ENCODE results near the gene HOXB13.

The HOXB13 gene

DNA sequence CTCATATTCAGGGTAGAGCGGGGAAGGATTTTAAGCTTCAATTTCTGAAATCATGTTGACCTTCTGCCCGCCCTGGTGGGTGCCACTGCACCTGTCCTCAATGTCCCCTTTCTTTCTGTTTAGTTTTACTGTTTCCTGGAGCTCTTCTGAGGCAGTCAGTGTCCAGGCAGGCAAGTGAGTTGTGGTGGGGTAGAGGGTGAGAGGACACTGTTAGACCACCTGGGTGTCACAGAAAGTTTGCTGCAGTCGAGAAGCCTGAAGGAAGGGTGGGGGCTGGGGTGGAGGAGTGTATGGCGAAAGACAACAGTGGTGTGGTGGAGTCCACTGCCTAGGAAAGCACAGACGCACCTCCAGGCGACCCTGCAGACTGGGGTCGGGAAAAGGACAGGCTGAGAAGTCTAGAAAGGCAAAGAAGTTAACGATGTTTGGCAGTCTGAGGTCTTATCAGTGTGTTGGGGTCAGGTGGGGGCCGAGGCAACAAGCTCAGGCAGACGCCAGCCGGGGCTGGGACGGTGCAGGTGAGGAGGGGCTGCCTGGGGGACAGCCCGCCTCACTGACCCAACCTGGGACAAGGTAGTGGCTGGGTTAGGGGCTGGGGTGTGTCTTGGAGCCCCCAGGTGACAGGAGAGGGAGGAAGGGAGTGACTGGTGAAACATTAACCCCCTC, 23.3 kb upstream of the HOXB13 start:
- Histone ChIP-seq H3K9ac (ENCODE audit: low read length) (no peak overlapping the region), H3K4me3 (ENCODE audit: low read length) (no peak overlapping the region), H3K27ac (ENCODE audit: low read length) (no peak overlapping the region), H3K4me2 (ENCODE audit: low read length) (no peak overlapping the region), H4K20me1 (ENCODE audit: insufficient read depth, low read length) (no peaks in the 10 kb centered on the region), H2AFZ (ENCODE audit: low read depth, low read length) (no peak overlapping the region), H3K4me1 (ENCODE audit: low read length) (peaks cover 11% of the 10 kb centered on the region), H3K27me3 (ENCODE audit: low read depth, low read length) (peaks cover 5% of the 10 kb centered on the region), H3K79me2 (ENCODE audit: low read length) (no peaks in the 10 kb centered on the region), H3K36me3 (replicated peaks; ENCODE audit: low read depth, low read length) (no peaks in the 10 kb centered on the region), H3K9me3 (ENCODE audit: insufficient read depth, low read length) (no peaks in the 10 kb centered on the region)
- no peak for TF ChIP-seq EZH2phosphoT487 (IDR thresholded peaks at IDR 0.05; ENCODE audit: low read depth)
- TF ChIP-seq, protein P1, sequence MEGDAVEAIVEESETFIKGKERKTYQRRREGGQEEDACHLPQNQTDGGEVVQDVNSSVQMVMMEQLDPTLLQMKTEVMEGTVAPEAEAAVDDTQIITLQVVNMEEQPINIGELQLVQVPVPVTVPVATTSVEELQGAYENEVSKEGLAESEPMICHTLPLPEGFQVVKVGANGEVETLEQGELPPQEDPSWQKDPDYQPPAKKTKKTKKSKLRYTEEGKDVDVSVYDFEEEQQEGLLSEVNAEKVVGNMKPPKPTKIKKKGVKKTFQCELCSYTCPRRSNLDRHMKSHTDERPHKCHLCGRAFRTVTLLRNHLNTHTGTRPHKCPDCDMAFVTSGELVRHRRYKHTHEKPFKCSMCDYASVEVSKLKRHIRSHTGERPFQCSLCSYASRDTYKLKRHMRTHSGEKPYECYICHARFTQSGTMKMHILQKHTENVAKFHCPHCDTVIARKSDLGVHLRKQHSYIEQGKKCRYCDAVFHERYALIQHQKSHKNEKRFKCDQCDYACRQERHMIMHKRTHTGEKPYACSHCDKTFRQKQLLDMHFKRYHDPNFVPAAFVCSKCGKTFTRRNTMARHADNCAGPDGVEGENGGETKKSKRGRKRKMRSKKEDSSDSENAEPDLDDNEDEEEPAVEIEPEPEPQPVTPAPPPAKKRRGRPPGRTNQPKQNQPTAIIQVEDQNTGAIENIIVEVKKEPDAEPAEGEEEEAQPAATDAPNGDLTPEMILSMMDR (IDR thresholded peaks at IDR 0.05; ENCODE audit: low read depth, low read length), result no peak

DNA sequence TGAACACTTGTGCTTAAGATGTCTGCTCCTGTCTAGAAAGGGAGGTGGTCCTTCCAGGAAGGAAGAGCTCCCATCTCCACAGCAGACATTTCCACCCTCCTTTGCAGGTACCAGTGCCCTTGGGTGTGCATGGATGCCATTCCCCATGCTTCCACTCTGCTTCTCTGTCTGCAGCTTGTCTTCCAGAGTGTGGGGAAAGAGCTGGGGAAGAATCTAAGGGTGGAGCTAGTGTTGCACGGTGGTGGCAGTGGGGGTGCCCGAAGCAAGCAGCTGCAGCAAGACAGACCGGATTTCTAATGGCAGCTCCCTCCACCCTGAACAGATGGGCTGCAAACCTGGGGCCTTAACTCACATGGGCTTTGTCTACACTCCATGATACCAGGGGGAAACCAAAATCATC, 22.6 kb upstream of the HOXB13 start:
- TF ChIP-seq EZH2phosphoT487 (IDR thresholded peaks at IDR 0.05; ENCODE audit: low read depth), result no peak
- TF ChIP-seq, protein P1 (IDR thresholded peaks at IDR 0.05; ENCODE audit: low read depth, low read length), result no peak

DNA sequence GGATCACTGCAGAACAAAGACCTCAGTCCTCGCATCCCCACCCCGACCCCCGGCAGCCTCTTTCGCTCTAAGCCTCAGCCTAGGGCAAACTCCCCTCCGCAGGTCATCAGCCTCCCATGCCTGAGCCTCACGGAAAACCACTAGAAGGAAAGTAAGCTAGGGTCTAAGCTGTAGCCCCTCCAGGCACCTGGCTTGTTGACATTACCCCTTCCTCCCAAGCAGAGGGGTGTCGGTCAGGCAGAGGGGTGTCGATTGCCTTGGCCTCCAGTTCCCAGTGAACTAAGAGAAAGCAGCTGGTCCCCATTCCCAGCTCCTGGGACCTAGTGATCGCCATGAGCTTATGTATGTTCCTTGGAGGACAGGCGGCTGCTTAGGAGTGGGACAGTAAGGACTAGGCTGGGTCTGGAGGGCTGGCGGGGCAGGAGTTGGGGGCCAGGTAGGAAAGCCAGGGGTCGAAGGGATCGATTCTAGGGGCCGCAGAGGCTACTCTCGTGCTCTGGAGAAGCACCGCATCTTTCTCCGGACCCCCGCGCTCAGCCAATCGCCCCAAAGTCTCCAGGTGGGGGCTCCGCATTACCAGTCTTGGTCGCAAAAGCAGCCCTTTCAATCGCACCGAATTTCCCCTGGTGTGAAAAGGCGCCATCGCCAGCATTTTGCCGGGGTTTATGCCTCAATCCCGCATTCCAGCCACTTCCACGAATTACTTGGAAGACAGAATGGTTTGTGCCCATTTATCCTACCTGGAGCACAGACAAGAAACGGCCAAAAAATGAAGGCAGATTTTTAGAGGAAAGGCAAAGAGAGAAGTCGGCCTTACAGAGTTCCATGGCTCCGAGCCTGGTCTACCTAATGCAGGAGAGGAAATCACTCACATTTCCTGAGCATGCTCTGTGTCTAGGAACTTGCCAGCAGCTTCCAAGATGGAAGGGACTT, 21.3 kb upstream of the HOXB13 start:
- Histone ChIP-seq H4K20me1 (ENCODE audit: insufficient read depth, low read length) (no peaks in the 10 kb centered on the region), H3K4me2 (ENCODE audit: low read length) (no peak overlapping the region), H2AFZ (ENCODE audit: low read depth, low read length) (no peak overlapping the region), H3K27ac (ENCODE audit: low read length) (no peak overlapping the region), H3K4me1 (ENCODE audit: low read length) (peaks cover 13% of the 10 kb centered on the region), H3K36me3 (replicated peaks; ENCODE audit: low read depth, low read length) (no peaks in the 10 kb centered on the region), H3K9me3 (ENCODE audit: insufficient read depth, low read length) (no peaks in the 10 kb centered on the region), H3K27me3 (ENCODE audit: low read depth, low read length) (peaks cover 22% of the 10 kb centered on the region), H3K4me3 (ENCODE audit: low read length) (no peak overlapping the region), H3K79me2 (ENCODE audit: low read length) (no peaks in the 10 kb centered on the region), H3K9ac (ENCODE audit: low read length) (no peak overlapping the region)
- TF ChIP-seq, protein P1 (IDR thresholded peaks at IDR 0.05; ENCODE audit: low read depth, low read length), result no peak
- no peak for TF ChIP-seq EZH2phosphoT487 (IDR thresholded peaks at IDR 0.05; ENCODE audit: low read depth)

More for the DNA sequence above, 22.6 kb upstream of the HOXB13 start:
- Histone ChIP-seq H3K4me3 (ENCODE audit: low read length) (no peak overlapping the region), H3K4me2 (ENCODE audit: low read length) (no peak overlapping the region), H3K79me2 (ENCODE audit: low read length) (no peaks in the 10 kb centered on the region), H3K27ac (ENCODE audit: low read length) (no peak overlapping the region), H3K9me3 (ENCODE audit: insufficient read depth, low read length) (no peaks in the 10 kb centered on the region), H3K27me3 (ENCODE audit: low read depth, low read length) (peaks cover 9% of the 10 kb centered on the region), H4K20me1 (ENCODE audit: insufficient read depth, low read length) (no peaks in the 10 kb centered on the region), H3K36me3 (replicated peaks; ENCODE audit: low read depth, low read length) (no peaks in the 10 kb centered on the region), H3K4me1 (ENCODE audit: low read length) (peaks cover 6% of the 10 kb centered on the region; the same call in 1 of the 2 replicates), H2AFZ (ENCODE audit: low read depth, low read length) (no peak overlapping the region), H3K9ac (ENCODE audit: low read length) (no peak overlapping the region)

Measured in OCI-LY3 (cell line).